PC-3 (cell line): ENCODE measurements around the gene NRDC. TPM values are rescaled to one million over a fixed set of nuclear protein-coding genes. Genes with fewer than 3 reads are reported as not detected.

ENCODE experiments used
- ATAC-seq: fragments of 200-7000 bp; cut with Tn5 transposase; 2 replicates; pipeline ENCODE4 v1.9.1; 2020; ENCODE audit warnings: mild to moderate bottlenecking, moderate library complexity
- BruUV-seq: library from RNA; stranded (reverse); fragments of 400-500 nt; replicated peaks from 2 replicates; lab custom pipeline; 2021; lab: Mats Ljungman, UMichigan
- CTCF ChIA-PET: fragments of 300-600 bp; sonication (Branson Sonifier 250); formaldehyde crosslinking; loops from one replicate; lab custom pipeline; 2022; ENCODE audit warnings: antibody characterized with exemption; lab: Charles Lee
- POLR2A ChIA-PET: fragments of 300-600 bp; sonication (Branson Sonifier 250); formaldehyde crosslinking; loops from one replicate; lab custom pipeline; 2022; ENCODE audit warnings: antibody characterized with exemption; ENCODE audit not compliant: unreplicated experiment; lab: Charles Lee
- DNase-seq: peaks from one replicate; pipeline ENCODE4 v3.0.0-alpha.2; 2015
- H2AFZ ChIP-seq: fragments of 300-600 bp; sonication (generic); 2 replicates; pipeline ENCODE4 v1.6.0; 2016; ENCODE audit warnings: antibody characterized with exemption, low read length
- H3F3A ChIP-seq: fragments of 300-600 bp; sonication (generic); one replicate; pipeline ENCODE4 v1.6.0; 2017; ENCODE audit warnings: antibody characterized with exemption, low read length, control low read depth, mild to moderate bottlenecking; ENCODE audit not compliant: unreplicated experiment
- H3K27ac ChIP-seq: fragments of 300-600 bp; sonication (generic); 2 replicates; pipeline ENCODE4 v1.5.1; 2016; ENCODE audit warnings: mild to moderate bottlenecking, low read length
- H3K27me3 ChIP-seq: fragments of 300-600 bp; sonication (generic); 2 replicates; pipeline ENCODE4 v1.6.1; 2016; ENCODE audit warnings: low read length, mixed read lengths
- H3K36me3 ChIP-seq: fragments of 300-600 bp; sonication (generic); 2 replicates; pipeline ENCODE4 v1.6.1; 2016; ENCODE audit warnings: low read depth, mixed run types, low read length, mixed read lengths
- H3K4me1 ChIP-seq: fragments of 300-600 bp; sonication (generic); 2 replicates; pipeline ENCODE4 v1.5.1; 2016; ENCODE audit warnings: low read length; ENCODE audit not compliant: insufficient read depth
- H3K4me2 ChIP-seq: fragments of 300-600 bp; sonication (generic); 2 replicates; pipeline ENCODE4 v1.6.0; 2016; ENCODE audit warnings: low read length
- H3K4me3 ChIP-seq: fragments of 300-600 bp; sonication (generic); 2 replicates; pipeline ENCODE4 v1.5.1; 2016; ENCODE audit warnings: mild to moderate bottlenecking, low read length, mixed read lengths
- H3K79me2 ChIP-seq: fragments of 300-600 bp; sonication (generic); 2 replicates; pipeline ENCODE4 v1.6.1; 2017; ENCODE audit warnings: low read length, mixed read lengths
- H3K9ac ChIP-seq: fragments of 300-600 bp; sonication (generic); 2 replicates; pipeline ENCODE4 v1.6.0; 2016; ENCODE audit warnings: mild to moderate bottlenecking, low read length
- H3K9me2 ChIP-seq: fragments of 300-600 bp; sonication (generic); replicated peaks from 2 replicates; pipeline ENCODE4 v1.6.1; 2016; ENCODE audit warnings: mixed run types, low read length, mixed read lengths
- H3K9me3 ChIP-seq: fragments of 300-600 bp; sonication (generic); 2 replicates; pipeline ENCODE4 v1.6.1; 2016; ENCODE audit warnings: low read length, mixed read lengths
- H4K20me1 ChIP-seq: fragments of 300-600 bp; sonication (generic); 2 replicates; pipeline ENCODE4 v1.6.1; 2016; ENCODE audit warnings: low read length, mixed read lengths
- EZH2 ChIP-seq: fragments of 300-600 bp; sonication (generic); IDR thresholded peaks from one replicate; pipeline ENCODE4 v1.6.1; 2017; ENCODE audit warnings: antibody characterized with exemption, mild to moderate bottlenecking, low read length; ENCODE audit not compliant: unreplicated experiment
- EZH2phosphoT487 ChIP-seq: fragments of 300-600 bp; sonication (generic); IDR thresholded peaks from 2 replicates; pipeline ENCODE4 v1.6.1; 2018; ENCODE audit warnings: mild to moderate bottlenecking, antibody characterized with exemption, low read length, borderline replicate concordance
- intact Hi-C: fragments of 100-400 bp; cut with micrococcal nuclease; formaldehyde crosslinking; loops from 2 replicates; pipeline ENCODE4 v1.9.0; 2023
- total RNA-seq: library from RNA; depleted of rRNA; stranded (reverse); fragments of >200 nt; gene quantifications from 2 replicates; pipeline ENCODE4 v1.2.3, GENCODE V29; 2014
- TF ChIP-seq, protein P1 (sequence below): fragments of 300-600 bp; sonication (generic); conservative IDR thresholded peaks from 2 replicates; pipeline ENCODE4 v1.5.1; 2017; ENCODE audit warnings: antibody characterized with exemption, low read depth, mild to moderate bottlenecking, low read length

Gene NRDC
- total RNA-seq, 1 experiment from 2014 or later, result 96.8 TPM

DNA sequence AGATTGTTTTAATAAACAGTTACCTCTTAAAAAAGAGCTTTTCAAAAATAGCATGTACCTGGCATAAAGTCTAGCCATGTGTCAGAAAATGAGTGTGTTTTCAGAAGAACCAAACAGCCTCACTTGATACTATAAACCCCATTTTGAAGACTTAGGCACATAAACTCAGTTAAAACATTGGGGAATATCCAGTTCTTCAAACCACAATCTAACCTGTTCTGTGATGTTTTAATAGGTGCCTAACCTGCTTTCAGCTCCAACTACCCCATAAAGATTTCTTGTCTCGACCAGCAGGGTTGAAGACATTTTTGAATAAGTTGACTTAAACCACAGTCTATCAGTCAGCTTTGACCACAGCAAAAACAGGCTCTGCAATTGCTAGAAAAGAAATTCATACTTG is 41.3 kb downstream of the NRDC start:
- intact Hi-C loops, result no loop called here

DNA sequence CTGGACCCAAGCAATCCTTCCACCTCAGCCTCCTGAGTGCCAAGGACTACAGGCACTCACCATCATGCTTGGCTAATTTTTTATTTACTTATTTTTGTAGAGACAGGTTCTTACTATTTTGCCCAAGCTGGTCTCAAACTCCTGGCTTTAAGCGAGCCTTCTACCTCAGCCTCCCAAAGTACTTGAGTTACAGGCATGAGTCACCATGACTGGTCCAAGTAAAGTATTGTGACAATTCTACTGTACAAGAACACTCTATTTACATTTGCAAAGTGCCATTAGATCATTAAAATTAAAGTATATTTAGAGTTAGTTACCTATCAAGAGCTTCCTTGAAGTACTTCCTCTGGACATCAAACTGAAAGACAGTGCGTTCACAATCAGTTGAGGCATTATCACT is 44.8 kb downstream of the NRDC start:
- no peak overlapping the region for H3K4me2 ChIP-seq
- H3K36me3 ChIP-seq, result peaks cover 16% of the 10 kb centered on the region
- BruUV-seq, result no TSS peak
- H3K9me2 ChIP-seq, result no peaks in the 10 kb centered on the region
- H3K27ac ChIP-seq, result no peak overlapping the region
- ATAC-seq (peak; percentile 78), DNase-seq (peak; percentile 66)
- no peak overlapping the region for H3K4me3 ChIP-seq
- no peaks in the 10 kb centered on the region for H3K79me2 ChIP-seq
- CTCF ChIA-PET, result no interaction called here
- peaks cover 9% of the 10 kb centered on the region; the same call in 1 of the 2 replicates for H3K4me1 ChIP-seq
- H3F3A ChIP-seq, result no peaks in the 10 kb centered on the region
- H3K9me3 ChIP-seq, result no peaks in the 10 kb centered on the region
- no peaks in the 10 kb centered on the region for H4K20me1 ChIP-seq
- no peaks in the 10 kb centered on the region for H3K27me3 ChIP-seq
- TF ChIP-seq, protein P1, sequence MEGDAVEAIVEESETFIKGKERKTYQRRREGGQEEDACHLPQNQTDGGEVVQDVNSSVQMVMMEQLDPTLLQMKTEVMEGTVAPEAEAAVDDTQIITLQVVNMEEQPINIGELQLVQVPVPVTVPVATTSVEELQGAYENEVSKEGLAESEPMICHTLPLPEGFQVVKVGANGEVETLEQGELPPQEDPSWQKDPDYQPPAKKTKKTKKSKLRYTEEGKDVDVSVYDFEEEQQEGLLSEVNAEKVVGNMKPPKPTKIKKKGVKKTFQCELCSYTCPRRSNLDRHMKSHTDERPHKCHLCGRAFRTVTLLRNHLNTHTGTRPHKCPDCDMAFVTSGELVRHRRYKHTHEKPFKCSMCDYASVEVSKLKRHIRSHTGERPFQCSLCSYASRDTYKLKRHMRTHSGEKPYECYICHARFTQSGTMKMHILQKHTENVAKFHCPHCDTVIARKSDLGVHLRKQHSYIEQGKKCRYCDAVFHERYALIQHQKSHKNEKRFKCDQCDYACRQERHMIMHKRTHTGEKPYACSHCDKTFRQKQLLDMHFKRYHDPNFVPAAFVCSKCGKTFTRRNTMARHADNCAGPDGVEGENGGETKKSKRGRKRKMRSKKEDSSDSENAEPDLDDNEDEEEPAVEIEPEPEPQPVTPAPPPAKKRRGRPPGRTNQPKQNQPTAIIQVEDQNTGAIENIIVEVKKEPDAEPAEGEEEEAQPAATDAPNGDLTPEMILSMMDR, result no peak
- TF ChIP-seq EZH2, result no peak
- no peak overlapping the region for H2AFZ ChIP-seq
- POLR2A ChIA-PET, result no interaction called here
- intact Hi-C loops, result no loop called here
- no peak overlapping the region for H3K9ac ChIP-seq

More for the DNA sequence above, 41.3 kb downstream of the NRDC start:
- Histone ChIP-seq H3K9ac (no peak overlapping the region), H3K36me3 (peaks cover 23% of the 10 kb centered on the region; the same call in 1 of the 2 replicates), H3K4me1 (peaks cover 9% of the 10 kb centered on the region; the same call in 1 of the 2 replicates), H3K9me2 (no peaks in the 10 kb centered on the region), H3K9me3 (no peaks in the 10 kb centered on the region), H3K27me3 (no peaks in the 10 kb centered on the region), H3F3A (peaks cover 3% of the 10 kb centered on the region), H3K4me3 (no peak overlapping the region), H3K4me2 (no peak overlapping the region), H4K20me1 (no peaks in the 10 kb centered on the region), H3K79me2 (peaks cover 14% of the 10 kb centered on the region), H2AFZ (no peak overlapping the region), H3K27ac (no peak overlapping the region)
- DNase-seq (peak; percentile 3), ATAC-seq (no peak)
- POLR2A ChIA-PET, result no interaction called here
- no peak for TF ChIP-seq EZH2phosphoT487
- TF ChIP-seq, protein P1, result no peak
- TF ChIP-seq EZH2, result no peak
- CTCF ChIA-PET, result no interaction called here
- no TSS peak for BruUV-seq

DNA sequence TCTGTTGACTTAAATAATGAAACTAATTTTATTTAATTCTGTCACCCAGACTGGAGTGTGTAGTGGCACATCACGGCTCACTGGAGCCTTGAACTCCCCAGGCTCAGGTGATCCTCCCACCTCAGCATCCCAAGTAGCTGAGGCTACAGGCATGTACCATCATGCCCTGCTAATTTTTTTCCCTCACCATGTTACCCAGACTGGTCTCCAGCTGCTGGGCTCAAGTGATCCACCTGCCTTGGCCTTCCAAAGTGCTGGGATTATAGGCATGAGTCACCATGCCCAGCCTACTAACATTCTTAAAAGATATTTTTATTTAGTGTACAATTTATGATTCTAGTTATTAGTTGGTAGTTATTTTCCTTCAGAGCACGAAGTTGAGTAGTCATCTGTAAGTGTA is 49.5 kb downstream of the NRDC start:
- peak; percentile 78 for ATAC-seq
- no TSS peak for BruUV-seq

More for the DNA sequence above, 49.5 kb downstream of the NRDC start:
- intact Hi-C loops, result no loop called here
- peaks cover 6% of the 10 kb centered on the region; the same call in 1 of the 2 replicates for H3K4me1 ChIP-seq
- H3K4me3 ChIP-seq, result no peak overlapping the region
- H3F3A ChIP-seq, result no peaks in the 10 kb centered on the region
- H3K27ac ChIP-seq, result no peak overlapping the region
- H4K20me1 ChIP-seq, result no peaks in the 10 kb centered on the region
- H2AFZ ChIP-seq, result no peak overlapping the region
- TF ChIP-seq, protein P1, result no peak
- TF ChIP-seq EZH2phosphoT487 (no peak), EZH2 (no peak)
- DNase-seq, result peak; percentile 27
- no peaks in the 10 kb centered on the region for H3K27me3 ChIP-seq
- no peaks in the 10 kb centered on the region for H3K9me2 ChIP-seq
- H3K36me3 ChIP-seq, result peaks cover 31% of the 10 kb centered on the region
- POLR2A ChIA-PET, result no interaction called here
- no peak overlapping the region for H3K4me2 ChIP-seq
- no peaks in the 10 kb centered on the region for H3K79me2 ChIP-seq
- H3K9me3 ChIP-seq, result no peaks in the 10 kb centered on the region
- CTCF ChIA-PET, result no interaction called here
- no peak overlapping the region for H3K9ac ChIP-seq
